CD4-positive, alpha-beta T cell treated with Interleukin-2 at 100 ng/mL for 4 hours (primary cell): ENCODE results near the gene TNFRSF8.

Source experiments
- DNase-seq: peaks from one replicate; pipeline ENCODE4 v3.0.0-alpha.2; 2020; ENCODE audit warnings: low spot score

The TNFRSF8 gene

DNA sequence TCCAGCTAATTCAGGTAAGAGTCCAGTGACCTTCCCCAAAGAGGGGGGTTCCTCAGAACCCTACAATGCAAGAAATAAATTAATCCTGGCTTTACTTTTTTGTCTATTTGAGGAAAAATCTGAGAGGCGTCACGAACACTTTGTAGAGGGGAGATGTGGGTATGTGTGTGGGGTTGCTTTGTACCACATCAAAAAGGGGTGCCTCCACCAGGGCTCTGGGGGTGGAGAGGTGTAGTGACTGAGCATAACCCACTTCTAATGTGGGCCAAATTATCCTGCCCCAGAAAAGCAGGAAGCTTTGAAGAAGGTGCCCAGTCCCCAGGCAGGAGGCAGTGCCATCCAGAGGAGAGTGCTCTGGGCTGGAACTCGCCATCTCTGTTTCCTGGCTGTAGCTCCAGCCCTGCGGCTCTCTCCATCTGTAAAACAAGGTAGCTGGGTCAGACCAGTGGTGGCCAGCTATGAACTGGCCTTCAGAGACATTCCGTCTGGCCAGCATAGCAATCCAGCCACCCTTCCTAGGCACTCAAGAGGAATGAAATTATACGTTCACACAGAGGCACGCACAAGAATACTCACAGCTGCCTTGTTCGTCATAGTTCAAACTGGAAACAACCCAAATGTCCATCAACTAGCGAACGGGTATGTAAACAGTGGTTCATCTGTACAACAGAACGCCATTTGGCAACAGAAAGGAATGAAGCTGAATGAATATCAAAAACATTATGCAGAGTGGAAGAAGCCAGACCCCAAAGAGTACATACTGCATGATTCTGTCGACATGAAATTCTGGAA lies 58.3 kb downstream of the TNFRSF8 start:
- DNase-seq = peak; percentile 14

GRCh38 chr1:12123172-12123571 lies 60.1 kb downstream of the TNFRSF8 start:
- DNase-seq = no peak

GRCh38 chr1:12124693-12125421 lies 61.8 kb downstream of the TNFRSF8 start:
- peak; percentile 85 for DNase-seq

DNA sequence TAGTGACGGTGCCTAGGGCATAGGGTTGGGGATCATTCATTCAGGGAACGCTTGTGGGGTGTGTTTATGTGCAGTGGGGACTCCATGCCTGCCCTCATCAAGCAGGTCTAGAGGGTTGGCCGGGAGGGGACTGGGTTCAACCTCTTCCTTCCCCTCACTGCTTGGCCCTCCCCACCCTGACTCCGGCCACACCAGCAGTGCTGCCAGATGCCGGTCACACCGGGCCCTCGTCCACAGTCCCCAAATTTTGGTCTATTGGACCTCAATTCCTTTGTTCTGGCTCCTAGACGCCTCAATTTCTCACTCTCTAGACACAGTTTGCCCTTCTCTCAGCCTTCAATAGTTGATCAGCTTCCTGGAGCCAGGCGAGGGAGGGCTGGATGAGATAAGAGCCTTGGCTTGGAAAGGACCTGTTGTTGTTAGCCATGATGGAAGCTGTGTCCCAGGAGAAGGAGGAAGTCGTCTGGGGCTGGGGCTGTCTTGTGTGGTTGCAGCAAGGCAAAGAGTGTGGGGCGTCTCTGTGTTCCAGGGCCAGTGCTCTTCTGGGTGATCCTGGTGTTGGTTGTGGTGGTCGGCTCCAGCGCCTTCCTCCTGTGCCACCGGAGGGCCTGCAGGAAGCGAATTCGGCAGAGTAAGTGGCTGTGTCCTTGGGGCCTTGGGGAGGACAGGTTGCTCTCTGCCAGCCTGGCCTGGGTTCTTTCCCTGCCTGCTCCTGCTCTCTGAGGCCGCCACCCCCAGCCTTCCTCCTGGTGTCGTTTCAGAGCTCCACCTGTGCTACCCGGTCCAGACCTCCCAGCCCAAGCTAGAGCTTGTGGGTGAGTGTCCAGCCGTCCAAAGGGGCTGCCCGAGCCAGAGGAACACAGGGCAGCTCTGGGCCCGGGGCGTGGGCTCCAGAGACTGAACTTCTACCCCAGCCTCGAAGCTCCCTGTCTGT lies 62.6 kb downstream of the TNFRSF8 start:
- no peak for DNase-seq

- DNase-seq = no peak
Measured at GRCh38 chr1:12126781-12127180, 63.7 kb downstream of the TNFRSF8 start.

GRCh38 chr1:12127206-12127810 lies 64.2 kb downstream of the TNFRSF8 start:
- DNase-seq = no peak

- DNase-seq = no peak
Measured at GRCh38 chr1:12128120-12128519, 65.0 kb downstream of the TNFRSF8 start.

- no peak for DNase-seq
Measured at GRCh38 chr1:12129624-12130023, 66.5 kb downstream of the TNFRSF8 start.

GRCh38 chr1:12130466-12131130 lies 67.5 kb downstream of the TNFRSF8 start:
- no peak for DNase-seq

- no peak for DNase-seq
Measured at GRCh38 chr1:12132078-12132477, 69.0 kb downstream of the TNFRSF8 start.

DNA sequence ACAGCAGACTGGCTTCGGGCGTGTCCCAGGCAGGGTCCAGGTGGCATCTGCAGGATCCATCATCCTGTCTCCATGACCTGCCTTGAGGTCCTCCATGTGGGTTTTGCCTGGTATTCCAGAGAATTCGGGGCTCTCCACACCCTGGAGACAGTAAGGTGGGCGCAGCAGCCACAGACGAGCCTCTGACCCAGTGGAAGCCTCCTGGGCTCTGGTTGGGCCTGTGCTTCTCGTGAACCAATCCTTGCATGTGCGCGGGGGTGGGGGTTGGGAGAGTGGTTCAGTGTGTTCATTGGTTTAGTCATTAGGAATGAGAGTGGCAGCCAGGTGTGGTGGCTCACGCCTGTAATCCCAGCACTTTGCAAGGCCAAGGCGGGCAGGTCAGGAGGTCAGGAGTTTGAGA lies 71.6 kb downstream of the TNFRSF8 start:
- DNase-seq = no peak

DNA sequence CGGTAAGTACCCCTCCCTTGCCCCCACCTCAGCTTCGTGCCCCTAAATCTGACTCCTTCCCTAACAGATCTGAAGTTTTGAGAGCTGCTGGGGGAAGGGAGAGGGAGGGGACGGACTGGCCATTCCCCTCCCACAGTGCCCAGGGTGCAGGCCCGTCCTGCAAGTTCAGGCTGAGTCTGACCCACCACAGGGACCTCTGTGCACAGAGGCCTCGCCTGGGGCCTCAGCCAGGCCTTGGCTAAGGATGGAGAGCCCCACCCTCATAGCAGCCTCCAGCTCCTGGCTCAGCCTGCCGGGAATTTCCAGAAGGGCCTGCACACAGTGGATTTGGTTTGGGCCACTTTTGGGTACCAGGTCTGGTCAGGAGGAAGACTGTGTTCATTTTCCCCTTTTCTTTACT lies 72.5 kb downstream of the TNFRSF8 start:
- DNase-seq = no peak

DNA sequence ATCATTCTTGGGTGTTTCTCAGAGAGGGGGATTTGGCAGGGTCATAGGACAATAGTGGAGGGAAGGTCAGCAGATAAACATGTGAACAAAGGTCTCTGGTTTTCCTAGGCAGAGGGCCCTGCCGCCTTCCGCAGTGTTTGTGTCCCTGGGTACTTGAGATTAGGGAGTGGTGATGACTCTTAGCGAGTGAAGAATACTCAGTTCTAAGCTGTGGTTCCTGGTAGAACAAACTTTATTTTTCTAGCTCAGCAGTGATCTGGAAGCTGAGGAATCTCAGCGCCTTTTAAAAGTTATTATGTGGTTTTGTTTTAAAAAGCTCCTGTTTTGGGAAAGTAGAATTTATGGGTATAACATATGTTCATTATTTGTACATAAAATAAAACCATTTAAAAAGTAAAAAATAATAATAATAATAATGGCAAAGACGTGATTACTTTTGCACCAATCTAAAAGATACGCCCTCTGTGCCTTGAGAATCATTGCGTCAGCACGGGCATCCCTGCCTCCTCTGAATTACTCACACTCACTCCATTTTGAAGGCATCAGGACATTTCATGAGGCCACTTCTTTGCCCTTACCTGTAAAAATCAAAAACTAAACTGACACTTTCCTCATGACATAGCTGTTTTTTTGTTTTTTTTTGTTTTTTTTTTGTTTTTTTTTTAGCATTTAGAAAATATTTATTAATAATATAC lies 74.0 kb downstream of the TNFRSF8 start:
- no peak for DNase-seq

GRCh38 chr1:12138196-12139168 lies 75.4 kb downstream of the TNFRSF8 start:
- no peak for DNase-seq

DNA sequence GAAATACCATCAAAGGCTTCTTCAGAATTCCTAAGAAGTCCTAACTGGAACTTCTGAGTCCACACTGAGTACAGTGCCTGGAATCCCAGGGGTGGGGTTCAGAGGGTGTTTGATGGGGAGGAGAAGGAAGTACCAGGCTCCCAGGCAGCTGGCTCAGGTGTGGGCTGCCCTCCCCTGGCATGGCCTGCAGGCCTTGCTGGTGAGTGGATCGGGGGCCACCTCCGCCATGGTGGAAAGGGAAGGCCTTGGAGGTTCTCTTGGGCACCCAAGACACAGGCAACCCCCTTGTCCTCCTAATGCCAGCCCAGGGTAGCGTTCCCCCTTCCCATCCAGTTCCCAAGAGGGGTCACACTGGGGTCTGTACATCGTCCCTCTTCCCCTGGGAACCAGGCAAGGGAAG lies 76.9 kb downstream of the TNFRSF8 start:
- DNase-seq = no peak

- DNase-seq = no peak
Measured at GRCh38 chr1:12140515-12141162, 77.5 kb downstream of the TNFRSF8 start.

DNA sequence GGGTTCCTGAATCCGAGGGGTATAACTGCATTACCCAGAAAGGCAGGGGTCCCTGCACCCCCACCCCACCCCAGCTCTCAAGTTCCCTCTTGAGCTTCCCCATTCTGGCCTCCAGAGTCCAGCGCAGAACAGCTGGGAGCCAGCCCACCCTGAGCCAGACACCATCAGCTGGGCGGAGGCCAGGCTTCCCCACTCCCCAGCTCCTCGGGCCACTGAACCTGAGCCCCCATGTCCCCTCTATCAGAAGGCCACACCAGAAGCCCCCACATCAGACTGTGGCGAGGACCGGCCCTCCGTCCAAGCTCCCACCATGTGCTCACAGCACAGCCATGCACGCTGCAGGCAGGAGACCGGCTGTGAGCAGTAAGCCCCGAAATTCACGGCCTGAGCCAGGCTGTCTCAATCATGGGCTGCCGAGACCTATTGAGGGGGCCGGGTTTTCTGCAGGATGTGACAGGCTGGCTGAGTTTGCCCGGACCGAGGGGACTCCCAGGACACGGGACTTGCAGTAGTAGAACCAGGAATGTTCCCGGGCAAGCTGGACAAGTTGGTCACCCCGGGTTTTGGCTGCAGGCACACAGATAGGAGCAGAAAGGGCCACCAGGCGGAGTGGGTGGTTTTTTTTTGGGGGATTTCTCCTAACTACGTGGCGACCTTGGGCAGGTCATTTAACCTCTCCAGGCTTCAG lies 78.2 kb downstream of the TNFRSF8 start:
- no peak for DNase-seq

DNA sequence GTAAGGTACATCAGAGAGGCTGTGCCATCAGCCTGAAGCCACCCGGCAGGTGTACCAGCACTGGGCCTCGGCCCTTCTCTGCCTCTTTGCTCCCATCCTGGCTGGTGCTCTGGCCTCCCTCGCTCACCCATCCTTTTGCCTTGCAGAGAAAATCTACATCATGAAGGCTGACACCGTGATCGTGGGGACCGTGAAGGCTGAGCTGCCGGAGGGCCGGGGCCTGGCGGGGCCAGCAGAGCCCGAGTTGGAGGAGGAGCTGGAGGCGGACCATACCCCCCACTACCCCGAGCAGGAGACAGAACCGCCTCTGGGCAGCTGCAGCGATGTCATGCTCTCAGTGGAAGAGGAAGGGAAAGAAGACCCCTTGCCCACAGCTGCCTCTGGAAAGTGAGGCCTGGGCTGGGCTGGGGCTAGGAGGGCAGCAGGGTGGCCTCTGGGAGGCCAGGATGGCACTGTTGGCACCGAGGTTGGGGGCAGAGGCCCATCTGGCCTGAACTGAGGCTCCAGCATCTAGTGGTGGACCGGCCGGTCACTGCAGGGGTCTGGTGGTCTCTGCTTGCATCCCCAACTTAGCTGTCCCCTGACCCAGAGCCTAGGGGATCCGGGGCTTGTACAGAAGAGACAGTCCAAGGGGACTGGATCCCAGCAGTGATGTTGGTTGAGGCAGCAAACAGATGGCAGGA lies 79.2 kb downstream of the TNFRSF8 start:
- DNase-seq = no peak
